GM10847 (cell line): ENCODE measurements around the gene CDYL2.

Source experiments
- POLR2A ChIP-seq: IDR thresholded peaks from 2 replicates; pipeline ENCODE4 v1.6.1; 2011; ENCODE audit not compliant: insufficient read length; ENCODE audit errors: extremely low read depth

CDYL2 gene

DNA sequence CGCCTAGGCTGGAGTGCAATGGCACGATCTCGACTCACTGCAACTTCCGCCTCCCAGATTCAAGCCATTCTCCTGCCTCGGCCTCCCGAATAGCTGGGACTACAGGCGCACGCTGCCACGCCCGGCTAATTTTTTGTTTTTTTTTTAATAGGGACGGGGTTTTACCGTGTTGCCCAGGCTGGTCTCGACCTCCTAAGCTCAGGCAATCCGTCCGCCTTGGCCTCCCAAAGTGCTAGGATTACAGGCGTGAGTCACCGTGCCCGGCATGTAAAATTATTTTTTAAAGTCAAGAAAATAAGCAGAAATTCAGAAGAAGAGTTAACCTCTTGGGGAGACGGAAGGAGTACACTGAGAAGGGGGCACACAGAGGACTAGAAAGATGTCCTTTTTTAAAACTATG is 27.5 kb downstream of the CDYL2 start:
- TF ChIP-seq POLR2A: no peak

DNA sequence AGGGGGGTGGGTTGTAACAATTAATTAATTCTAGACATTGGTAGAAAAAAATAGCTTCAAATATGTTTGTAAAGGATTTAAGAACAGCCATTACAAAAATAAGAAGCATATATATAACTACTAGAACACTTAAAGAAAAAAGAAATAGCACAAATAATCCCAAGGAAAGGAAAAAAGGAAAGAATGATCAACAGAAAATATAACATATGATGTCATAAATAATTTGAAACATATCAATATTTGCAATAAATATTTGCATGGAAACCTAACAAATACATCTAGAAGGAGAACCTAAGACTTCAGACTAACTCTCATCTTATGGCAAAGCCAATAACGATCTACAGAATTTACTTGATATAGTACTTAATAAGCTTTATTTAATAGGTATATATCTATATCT is 28.9 kb downstream of the CDYL2 start:
- no peak for TF ChIP-seq POLR2A

DNA sequence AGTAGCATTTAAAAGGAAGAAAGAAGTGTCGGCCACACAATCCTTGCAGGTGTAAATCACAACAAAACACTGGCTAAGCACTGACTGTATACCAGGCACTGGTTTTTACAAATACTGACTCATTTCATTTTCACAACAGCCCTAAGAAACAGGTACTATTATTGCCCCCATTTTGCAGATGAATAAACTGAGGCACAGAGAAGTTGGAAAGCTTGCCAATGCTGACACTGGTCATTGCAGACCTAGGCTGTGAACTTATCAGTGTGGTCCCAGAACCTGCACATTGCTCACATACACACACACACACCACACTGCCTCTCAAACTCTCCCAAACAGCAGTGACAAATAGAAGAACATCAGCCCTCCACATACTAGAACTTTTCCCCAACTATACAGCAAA is 37.6 kb downstream of the CDYL2 start:
- no peak for TF ChIP-seq POLR2A

DNA sequence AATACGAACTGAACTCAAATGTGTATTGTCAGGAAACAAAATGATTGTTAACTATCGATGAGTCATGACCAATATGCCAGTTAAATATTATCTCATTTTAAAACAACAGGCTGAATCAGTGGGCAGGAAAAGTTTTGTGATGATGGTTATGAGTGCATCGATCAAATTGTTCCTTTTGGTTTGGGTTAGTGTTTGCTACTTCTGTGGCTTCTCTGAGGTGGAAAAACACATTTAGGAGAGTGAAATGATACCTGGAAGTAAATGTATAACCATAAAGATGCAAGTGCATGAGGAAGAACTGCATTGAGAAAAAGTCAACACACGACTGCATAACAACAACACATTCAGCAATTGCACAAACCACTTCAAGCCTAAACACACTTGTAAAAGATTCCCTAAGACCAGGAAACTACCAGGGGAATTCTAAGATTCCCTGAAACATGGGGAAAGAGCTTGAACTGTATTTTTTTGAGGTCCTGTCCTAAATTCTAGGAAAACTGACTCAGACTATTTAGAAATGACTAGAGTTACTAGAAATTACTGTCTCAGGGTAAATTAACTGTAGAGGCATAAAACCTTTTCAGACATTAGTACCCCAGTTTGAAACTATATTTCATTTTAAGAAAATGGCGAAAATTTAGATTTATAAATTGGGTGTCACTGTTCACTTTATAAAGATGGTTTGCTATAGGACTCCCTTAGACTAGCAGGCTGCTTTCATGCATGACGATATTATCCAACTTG is 44.8 kb downstream of the CDYL2 start:
- no peak for TF ChIP-seq POLR2A

DNA sequence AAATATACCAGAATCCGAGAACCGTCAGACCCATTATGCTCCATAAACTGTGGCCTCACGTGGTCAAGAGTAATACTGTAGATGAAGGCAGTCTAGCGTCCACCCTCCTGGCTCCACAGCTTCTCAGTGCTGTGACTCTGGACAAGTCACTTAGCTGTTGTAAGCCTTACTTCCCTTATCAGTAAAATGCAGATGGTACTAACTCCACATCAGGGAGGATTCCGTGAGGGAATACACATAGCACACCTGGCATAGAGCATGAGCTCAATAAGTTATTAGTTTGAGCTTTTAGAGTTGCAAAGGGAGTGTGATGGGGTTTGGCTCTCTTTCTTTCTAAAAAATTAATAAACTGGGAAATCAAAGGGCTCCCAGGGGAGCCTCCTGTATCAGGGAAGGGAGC is 49.9 kb downstream of the CDYL2 start:
- no peak for TF ChIP-seq POLR2A

DNA sequence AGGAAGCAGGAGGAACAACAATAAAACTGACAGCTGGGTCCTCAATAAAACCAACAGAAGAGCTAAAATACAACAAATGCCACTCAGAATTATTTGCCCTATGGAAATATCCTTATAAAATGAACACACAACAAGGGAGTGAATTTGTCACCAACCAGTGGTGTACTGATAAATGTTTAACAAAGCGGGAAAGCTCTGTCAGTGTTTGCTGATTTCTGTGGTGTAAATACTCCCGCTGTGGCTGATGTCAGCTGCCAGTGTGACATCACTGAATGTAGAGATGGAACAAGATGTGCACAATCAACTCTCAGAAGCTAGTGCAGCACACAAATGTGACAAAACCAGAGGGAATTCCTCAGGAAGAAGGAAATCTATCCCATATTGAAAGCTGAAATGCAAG is 51.9 kb downstream of the CDYL2 start:
- TF ChIP-seq POLR2A: no peak

DNA sequence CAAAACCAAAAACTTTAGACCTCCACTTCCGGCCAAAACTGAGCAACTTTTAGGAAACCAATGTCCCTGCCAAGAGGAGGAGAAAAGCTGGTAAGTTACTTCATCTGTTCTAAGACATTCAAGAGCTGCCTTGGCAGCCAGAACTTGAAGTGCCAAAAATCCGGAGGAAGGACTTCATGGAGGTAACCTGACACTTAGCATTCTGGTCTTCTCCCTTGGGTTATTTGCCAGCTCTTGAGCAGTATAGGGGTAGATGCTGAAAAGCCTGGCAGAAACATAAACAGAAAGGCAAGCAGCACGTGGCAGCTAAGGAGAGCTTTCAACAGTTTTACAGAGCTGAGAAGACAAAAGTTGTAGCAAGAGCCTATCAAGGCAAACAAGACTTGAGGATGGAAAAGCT is 53.2 kb downstream of the CDYL2 start:
- TF ChIP-seq POLR2A: no peak

DNA sequence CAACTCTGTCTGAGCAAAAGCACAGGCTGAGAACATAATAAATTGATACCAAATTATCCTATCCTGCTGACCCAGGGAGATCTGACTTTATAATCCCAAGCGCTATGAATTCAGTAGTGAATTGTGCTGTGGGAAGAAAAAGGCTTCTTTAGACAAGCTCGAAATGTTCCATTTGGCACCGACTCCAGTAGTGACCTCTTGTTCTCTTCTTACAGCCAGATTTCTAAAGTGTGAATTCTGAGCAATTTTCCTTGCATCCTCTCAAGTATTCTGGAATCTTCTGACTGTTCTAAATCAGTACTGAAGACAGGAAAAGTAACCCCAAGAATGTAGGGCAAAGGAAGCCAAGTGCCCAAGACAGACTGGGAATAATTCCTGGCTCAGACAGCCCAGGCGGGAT is 58.2 kb downstream of the CDYL2 start:
- no peak for TF ChIP-seq POLR2A

GRCh38 chr16:80744856-80745255 is 59.5 kb downstream of the CDYL2 start:
- no peak for TF ChIP-seq POLR2A

DNA sequence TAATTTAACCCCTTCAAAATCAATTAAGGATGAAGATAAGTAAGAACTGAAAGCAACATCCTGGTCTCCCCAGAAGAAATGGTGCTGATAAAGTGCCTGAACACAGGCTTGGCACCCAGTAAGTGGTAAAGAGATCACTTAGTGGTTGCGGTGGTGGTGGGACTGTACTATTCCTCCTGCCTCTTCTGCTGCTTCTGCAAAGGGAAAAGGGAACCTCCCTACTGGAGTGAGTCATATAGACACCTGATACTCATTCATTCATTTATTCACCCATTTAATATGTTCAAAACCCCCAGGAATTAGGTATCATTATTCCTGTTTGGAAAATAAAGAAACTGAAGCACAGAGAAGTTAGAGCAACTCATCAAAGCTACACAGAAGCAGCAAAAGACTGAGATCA is 60.6 kb downstream of the CDYL2 start:
- TF ChIP-seq POLR2A: no peak

GRCh38 chr16:80743273-80743672 is 61.1 kb downstream of the CDYL2 start:
- no peak for TF ChIP-seq POLR2A

DNA sequence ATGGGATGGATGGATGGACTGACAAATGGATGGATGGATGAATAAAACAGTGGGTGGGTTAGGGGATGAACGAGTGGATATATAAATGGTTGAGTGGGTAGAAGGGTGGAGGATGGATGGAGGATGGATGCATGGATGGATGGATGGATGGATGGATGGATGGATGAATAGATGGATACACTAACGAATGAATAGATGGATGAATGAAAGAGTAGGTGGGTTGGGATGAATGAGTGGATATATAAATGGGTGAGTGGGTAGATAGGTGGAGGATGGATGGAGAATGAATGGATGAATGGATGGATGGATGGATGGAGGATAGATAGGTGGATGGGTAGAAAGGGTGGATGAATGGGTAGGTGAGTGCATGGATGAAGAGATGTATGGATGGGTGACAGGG is 62.1 kb downstream of the CDYL2 start:
- TF ChIP-seq POLR2A: no peak

GRCh38 chr16:80741724-80742123 is 62.7 kb downstream of the CDYL2 start:
- no peak for TF ChIP-seq POLR2A

DNA sequence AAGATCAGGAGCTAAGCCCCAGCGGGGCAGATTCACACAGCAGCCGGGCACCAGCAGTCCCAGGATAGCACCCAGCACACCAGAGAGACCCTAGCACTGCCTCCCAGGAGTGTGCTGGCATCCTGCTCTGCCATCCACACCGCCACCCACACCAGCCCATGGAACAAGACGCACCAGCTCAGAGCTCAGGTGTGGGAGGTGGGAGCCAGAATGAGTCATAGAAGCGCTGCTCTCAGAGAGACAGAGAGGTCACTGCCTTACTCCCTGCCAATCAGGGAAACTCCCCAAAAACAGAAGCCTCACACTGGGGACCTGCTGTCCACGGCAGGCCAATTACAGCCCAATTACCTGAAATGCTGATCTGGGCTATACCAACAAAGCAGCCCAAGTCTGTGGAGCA is 64.9 kb downstream of the CDYL2 start:
- TF ChIP-seq POLR2A: no peak

DNA sequence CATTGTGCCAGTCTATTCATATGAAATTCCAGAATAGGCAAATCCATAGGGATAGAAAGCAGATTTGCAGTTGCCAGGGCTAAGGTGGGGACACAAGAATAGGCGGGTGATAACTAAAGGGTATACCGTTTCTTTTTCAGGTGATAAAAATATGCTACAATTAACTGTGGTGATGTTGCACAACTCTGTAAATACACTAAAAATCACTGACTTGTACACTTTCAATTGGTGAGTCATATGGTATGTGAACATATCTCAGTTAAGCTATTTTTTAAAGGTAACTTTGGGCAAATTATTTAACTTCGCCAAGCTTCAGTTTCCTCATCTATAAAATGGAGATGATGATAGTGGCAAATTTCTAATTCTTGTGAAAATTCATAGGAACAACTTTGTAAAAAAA is 65.9 kb downstream of the CDYL2 start:
- TF ChIP-seq POLR2A: no peak

GRCh38 chr16:80735846-80736245 is 68.6 kb downstream of the CDYL2 start:
- no peak for TF ChIP-seq POLR2A

- TF ChIP-seq POLR2A: no peak
Measured at GRCh38 chr16:80733407-80733806, 71.0 kb downstream of the CDYL2 start.
